ENCODE results near the gene DLEC1. TPM values are rescaled to one million over a fixed set of nuclear protein-coding genes. Genes with fewer than 3 reads are reported as not detected.

DLEC1 gene
- polyA plus RNA-seq, 2 of the 4 experiments (the other 2 are of a cell fraction), result 0.10 TPM; not detected in 1

GRCh38 chr3:38005076-38006020 is 33.7 kb upstream of the DLEC1 start:
- TF ChIP-seq CHD2 (IDR thresholded peaks at IDR 0.05; ENCODE audit: low read length, partially characterized antibody), result no peak
- no peak for TF ChIP-seq CEBPB (IDR thresholded peaks at IDR 0.05)
- no peak for TF ChIP-seq USF2 (IDR thresholded peaks at IDR 0.05)
- no peak for TF ChIP-seq KDM1A (IDR thresholded peaks at IDR 0.05; ENCODE audit: low read depth)
- TF ChIP-seq SREBF2 (IDR thresholded peaks at IDR 0.05), result no peak
- no peak for TF ChIP-seq PBX3 (IDR thresholded peaks at IDR 0.05)
- TF ChIP-seq HES2 (IDR thresholded peaks at IDR 0.05), result no peak
- no peak for TF ChIP-seq MAFK (IDR thresholded peaks at IDR 0.05; ENCODE audit: partially characterized antibody)
- no peak for TF ChIP-seq MAX (IDR thresholded peaks at IDR 0.05)
- TF ChIP-seq NPAS2 (CRISPR knock-in tag; IDR thresholded peaks at IDR 0.05; ENCODE audit: borderline replicate concordance), result no peak
- TF ChIP-seq ZC3H11A (IDR thresholded peaks at IDR 0.05), result no peak
- no peak for TF ChIP-seq ZSCAN20 (CRISPR knock-in tag; IDR thresholded peaks at IDR 0.05)
- TF ChIP-seq HOXB5 (CRISPR knock-in tag; IDR thresholded peaks at IDR 0.05), result no peak
- no peak for TF ChIP-seq RNF2 (IDR thresholded peaks at IDR 0.05; ENCODE audit: borderline replicate concordance, low read depth)
- no peak for TF ChIP-seq RAD21 (conservative IDR thresholded peaks at IDR 0.05 in 1 of 2, IDR thresholded peaks at IDR 0.05 in 1 of 2)
- TF ChIP-seq KDM5A (IDR thresholded peaks at IDR 0.05), result no peak
- no peak for TF ChIP-seq ZFP36 (IDR thresholded peaks at IDR 0.05; ENCODE audit: borderline replicate concordance, partially characterized antibody)
- Histone ChIP-seq H3K4me3 (no peak overlapping the region), H3K27ac (no peak overlapping the region), H3K4me1 (0 out of 3 replicates have a peak, but pooled peaks cover 4% of the 10 kb centered on the region), H3K4me2 (no peak overlapping the region), H3K9me3 (no peaks in the 10 kb centered on the region)
- WGBS (ENCODE audit: missing lambda C conversion rate), result 69% methylated on average over 15 of the region's 15 CpGs
- DNase-seq (ENCODE audit: low read depth in 1 of 2, low spot score in 1 of 2), result no peak
- ChIA-PET CTCF (interaction anchor here (0.7 to 5.5 kb wide), 15 partner anchors 8 to 475 kb away, joined by 3 to 52 read pairs (median 3); partner anchors contain the start of genes OXSR1 and XYLB), POLR2A (no interaction called here)
- ATAC-seq, result no peak
- FAIRE-seq, result no peak

- 77% methylated on average over 5 of the region's 5 CpGs for WGBS (ENCODE audit: missing lambda C conversion rate)
- FAIRE-seq, result no peak
- no peaks in the 10 kb centered on the region for H3K9me3 ChIP-seq
- no peak overlapping the region for H3K4me2 ChIP-seq
- no peak for DNase-seq (ENCODE audit: low read depth in 1 of 2, low spot score in 1 of 2)
- H3K4me3 ChIP-seq, result no peak overlapping the region
- TF ChIP-seq HOXA7 (CRISPR knock-in tag; IDR thresholded peaks at IDR 0.05) (no peak), CEBPB (IDR thresholded peaks at IDR 0.05) (no peak), EHMT2 (IDR thresholded peaks at IDR 0.05; ENCODE audit: low read depth) (no peak), MYC (IDR thresholded peaks at IDR 0.05; ENCODE audit: borderline replicate concordance, low read length) (no peak), HMGXB4 (CRISPR knock-in tag; IDR thresholded peaks at IDR 0.05; ENCODE audit: borderline replicate concordance) (no peak), GATA3 (IDR thresholded peaks at IDR 0.05; ENCODE audit: borderline replicate concordance) (no peak)
- no peak overlapping the region for H3K27ac ChIP-seq
- ATAC-seq, result no peak
- CTCF ChIA-PET, result interaction anchor here (0.7 to 3.1 kb wide), 10 partner anchors 9 to 475 kb away, joined by 3 to 10 read pairs (median 4); no protein-coding TSS in a partner anchor
- H3K4me1 ChIP-seq, result 0 out of 3 replicates have a peak, but pooled peaks cover 4% of the 10 kb centered on the region
- POLR2A ChIA-PET, result no interaction called here
Measured at GRCh38 chr3:38006031-38006430, 33.0 kb upstream of the DLEC1 start.

Data from A549 (cell line).